Stimulated activated CD4-positive, alpha-beta T cell treated with anti-CD3 and anti-CD28 coated beads, Interleukin-1b, Interleukin-23, amount 100 ng/mL, for 4 hours (primary cell): ENCODE data around the gene GABBR1.

ENCODE experiments used
- DNase-seq, 2 donors: peaks; one replicate each; pipeline ENCODE4 v3.0.0-alpha.2; 2020; ENCODE audit warnings: low read depth in 2 of 2

Gene GABBR1

DNA sequence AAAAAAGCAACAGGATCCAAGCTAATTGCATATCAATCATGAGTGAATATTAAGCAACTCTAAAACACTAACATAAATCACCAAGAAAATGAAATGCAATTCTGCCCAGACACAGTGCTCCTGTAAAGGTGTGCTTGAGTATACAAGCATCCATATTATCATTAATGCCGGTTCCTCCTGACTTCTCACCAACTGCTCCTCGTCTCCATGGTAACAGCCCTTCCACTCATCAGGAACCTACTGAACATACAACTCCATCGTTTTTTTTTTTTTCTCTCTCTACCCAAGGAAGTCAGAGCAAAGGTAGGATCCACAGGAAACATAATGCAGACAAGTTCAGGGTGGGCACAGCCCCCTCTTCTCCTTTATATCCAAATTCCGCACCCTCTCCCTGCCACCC is 12.4 kb downstream of the GABBR1 start:
- DNase-seq, result no peak

DNA sequence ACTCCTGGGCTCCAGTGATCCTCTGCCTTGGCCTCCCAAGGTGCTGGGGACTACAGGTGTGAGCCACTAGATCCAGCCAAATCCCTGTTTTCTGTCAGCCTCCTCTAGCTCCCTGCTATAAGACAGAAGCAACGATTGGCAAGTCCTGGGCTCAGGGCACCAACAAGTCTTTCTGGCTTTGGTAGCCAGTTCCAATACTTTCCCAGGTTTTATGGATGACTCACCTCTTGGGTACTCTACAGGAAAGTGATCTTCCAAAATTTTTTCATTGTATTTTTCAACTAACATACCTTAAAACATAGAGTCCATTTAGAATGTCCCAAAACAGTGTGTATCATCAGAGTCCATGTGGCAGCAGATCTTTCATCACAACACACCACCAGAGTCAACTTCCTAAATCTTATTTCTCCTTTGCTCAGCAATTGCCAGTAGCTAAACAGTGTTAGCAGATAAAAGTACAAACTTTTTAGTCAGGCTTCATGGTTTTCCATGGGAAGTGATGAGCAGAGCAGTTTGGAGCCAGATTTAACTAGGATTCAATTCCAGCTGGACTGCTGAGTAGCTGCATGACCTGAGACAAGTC is 13.3 kb downstream of the GABBR1 start:
- DNase-seq, result no peak

DNA sequence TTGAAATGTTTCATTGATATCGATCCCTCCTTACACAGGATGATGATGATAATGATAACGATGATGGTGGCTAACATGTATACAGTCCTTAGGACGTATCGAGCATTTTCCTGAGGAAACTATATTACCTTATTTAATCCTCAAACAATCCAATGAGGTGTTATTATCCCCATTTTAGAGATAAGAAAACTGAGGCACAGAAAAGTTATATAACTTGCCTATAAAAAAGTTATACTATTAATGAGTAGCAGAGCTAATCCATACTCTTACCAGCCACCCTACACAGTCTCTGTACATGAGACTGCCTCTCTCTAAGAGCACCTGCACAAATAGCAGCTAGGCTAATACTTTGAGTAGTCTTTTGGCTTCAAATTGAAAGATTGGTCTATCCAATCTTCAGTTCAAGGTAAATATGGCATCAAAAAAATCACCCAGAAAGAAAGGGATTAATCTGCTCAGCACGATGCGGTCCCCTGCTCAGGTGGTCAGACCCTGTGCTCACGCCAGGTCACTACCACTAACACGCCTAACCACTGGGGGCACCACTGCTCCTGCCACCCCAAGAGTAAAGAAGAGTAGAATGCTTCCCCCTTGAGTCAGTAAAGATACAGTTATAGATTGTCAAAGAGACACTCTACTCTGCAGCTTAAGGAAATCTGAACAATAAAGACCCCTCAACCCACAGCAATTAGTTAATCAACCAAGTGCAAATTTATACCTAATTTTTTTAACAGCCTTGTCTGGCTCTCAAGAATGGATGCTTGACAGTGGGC is 15.0 kb downstream of the GABBR1 start:
- DNase-seq, result no peak

DNA sequence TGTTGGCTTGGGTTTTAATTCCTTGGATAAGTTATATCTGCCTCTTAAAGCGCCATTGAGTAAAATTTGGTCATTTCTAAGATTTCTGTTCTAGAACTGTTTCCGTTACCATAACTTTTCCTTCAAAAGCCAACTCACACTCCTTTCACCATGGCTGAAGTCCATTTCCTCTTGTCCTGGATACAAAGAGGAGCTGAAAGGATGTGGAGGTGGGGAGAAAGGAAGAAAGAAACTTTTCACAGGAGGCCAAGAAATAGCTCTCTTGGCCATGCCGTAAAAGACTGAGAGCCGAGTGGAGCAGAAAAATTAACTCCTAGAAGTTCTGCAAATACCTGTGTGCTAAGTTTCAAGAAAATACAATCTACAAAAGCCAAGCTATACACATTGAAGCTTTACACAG is 21.6 kb downstream of the GABBR1 start:
- DNase-seq, result no peak

DNA sequence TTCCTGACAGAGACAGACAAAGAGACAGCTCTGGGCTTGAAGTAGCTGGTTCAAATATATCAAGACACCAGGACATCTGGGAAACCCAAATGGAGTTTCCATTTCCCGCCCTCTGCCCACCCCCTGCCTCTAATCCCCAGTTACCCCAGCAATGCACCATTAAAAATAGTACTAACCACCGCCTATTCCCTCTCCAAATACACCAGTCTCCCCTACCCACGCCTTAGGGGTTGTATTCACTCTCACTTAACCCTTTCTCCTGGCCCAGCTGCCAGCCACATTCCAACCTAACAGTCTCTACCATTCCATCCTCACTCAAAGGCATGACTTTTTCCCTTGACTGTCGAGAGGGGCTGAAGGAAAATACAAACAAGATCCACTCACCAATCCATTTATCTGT is 22.4 kb downstream of the GABBR1 start:
- no peak for DNase-seq

DNA sequence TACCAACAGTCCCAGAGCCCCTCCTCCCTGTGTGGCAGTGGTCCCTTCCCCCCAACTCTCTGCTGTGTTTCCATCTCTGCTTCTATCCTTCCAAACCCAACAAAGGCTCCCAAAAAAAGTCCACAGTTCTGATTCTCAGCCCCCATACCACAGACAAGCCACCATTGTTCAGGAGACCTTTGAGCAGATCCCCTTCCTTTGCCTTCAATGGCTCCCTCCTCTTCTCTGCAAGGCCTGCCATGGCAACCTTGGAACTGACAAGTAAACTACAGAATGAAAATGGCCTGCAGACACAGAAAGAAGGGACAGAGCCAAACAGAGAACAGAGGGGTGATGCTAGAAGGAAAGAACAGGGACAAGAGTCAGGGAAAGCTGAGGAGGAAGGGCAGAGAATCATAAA is 24.9 kb downstream of the GABBR1 start:
- DNase-seq, result no peak

DNA sequence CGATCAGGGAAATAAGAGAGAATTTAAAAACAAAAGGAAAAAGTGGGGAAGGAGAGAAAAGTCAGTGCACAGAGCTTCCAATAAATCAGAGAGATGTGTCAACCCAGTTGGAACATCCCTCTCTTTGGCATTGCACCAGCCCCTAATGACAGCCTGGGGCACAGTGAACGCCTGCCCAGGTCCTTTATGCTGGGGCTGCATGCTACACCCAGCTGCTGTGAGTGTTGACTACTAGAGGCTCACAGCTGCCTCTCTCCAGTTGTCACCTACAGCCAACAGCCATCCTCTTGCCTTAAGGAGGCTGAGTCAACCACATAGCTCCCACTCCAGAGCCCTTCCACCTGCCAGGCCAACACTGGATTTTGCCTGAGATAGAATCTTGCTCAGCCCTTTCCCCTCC is 29.1 kb downstream of the GABBR1 start:
- no peak for DNase-seq

DNA sequence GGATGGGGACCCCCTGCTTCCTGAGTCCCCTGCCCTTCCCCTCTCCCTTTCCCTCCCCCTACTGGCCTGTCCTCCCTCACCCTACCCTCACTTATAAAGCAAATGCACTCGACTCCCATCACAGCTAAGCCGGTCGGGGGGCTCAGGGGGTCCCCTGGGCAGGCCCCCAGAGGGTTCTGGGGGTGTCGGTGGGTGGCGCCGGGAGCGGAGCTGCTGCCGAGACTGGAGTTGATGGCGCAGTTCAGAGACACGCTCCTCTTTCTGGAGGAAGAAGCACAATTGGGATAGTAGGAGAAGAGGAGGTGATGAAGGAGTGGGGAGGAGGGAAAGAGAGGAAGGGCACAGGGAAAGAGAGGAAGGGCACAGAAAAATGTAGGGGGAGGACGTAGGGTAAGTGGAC is 29.5 kb downstream of the GABBR1 start:
- DNase-seq, result no peak

DNA sequence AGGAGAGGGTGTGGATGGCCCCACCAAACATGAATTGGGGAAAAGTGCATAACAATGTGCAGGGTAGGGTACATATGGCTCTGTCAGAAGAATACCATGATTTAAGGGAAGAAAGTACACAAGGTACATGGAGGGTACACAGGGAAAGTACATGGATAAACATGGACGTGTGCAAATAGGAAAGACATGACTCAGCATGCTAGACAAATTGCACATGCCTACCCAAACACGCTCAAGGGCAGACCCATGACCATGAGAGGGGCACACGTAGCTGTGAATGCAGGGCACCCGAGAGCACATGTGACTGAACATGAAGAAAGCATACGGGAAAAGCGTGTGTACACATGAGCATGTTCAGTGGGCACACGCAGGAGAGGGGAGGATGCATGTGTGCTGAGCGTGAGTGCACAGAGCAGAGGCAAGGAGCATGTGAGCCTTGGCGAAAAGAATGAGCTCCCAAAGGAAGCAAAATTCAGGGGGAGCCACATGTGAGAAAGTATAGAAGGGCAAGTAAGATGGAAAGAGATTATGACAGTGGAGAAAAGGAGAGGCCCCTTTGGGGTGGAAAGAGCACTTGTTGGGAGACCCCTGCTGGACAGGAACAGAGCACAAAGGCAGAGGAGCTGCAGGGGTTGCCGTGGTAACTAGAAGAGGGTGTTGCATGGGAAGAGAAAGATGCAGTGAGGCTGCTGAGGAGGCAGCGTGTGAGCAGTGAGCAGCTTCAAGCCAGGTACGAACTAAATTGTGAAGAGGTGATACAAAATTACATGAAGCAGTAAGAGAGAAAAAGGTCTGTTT is 30.2 kb downstream of the GABBR1 start:
- no peak for DNase-seq

DNA sequence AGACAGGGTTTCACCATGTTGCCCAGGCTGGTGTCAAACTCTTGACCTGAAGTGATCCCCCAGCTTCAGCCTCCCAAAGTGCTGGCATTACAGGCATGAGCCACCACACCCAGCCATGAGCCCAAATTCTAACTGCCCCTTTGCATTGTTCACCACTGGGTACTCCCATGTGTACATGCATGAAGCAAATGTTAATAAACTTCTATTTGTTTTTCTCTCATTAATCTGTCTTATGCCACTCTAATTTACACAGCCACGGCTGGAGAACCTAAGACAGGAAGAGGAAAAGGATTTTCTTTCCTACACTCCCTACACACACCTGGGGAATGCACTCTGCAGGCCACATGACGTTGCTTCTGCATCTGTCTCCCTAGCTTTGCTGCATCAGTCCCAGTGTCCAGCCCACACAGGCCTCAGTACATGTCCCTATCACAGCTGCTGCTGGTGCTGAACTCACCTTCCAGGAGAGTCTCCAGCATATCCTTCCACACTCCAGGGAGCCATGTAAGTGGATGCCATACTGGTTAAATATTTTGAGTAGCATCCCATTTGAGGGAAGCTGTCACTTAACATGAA is 34.7 kb downstream of the GABBR1 start:
- DNase-seq, result no peak

DNA sequence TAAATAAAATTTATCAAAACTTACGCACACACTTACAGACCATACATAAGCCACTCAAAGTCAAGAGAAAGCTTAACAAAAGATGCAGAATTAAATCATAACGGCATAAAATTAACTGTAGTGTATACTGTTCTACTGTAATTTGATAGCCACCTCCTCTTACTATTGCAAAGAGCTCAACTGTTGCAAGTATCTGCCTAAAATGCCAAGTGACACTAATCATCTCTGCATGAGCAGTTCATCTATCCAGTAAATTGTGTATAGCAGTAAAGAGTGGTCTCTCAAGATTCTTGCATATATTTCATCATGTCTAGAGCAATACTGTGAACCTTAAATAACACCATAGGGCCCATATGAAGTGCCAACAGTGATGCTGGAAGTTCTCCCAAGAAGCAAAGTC is 35.8 kb downstream of the GABBR1 start:
- no peak for DNase-seq

DNA sequence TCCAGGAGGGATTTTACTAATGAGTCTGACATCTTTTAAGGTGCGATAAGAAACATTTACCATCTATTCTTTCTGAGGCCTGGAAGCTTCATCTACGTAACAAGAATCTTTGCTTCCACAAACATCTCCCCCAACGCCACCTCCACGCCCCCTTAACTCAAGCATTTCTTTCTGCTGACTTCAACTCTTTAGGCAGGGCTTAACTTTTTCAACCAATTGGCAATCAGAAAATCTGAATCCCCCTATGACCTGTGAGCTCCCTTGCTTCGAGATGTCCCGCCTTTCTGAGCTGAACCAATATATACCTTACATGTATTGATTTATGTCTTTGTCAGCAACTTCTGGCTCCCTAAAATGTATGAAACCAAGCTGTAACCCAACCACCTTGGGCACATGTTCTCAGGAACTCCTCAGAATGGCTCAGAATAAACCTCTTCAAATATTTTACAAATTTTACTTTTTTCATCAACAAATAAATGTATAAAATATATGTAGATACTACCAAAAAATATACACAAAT is 36.5 kb downstream of the GABBR1 start:
- no peak for DNase-seq

DNA sequence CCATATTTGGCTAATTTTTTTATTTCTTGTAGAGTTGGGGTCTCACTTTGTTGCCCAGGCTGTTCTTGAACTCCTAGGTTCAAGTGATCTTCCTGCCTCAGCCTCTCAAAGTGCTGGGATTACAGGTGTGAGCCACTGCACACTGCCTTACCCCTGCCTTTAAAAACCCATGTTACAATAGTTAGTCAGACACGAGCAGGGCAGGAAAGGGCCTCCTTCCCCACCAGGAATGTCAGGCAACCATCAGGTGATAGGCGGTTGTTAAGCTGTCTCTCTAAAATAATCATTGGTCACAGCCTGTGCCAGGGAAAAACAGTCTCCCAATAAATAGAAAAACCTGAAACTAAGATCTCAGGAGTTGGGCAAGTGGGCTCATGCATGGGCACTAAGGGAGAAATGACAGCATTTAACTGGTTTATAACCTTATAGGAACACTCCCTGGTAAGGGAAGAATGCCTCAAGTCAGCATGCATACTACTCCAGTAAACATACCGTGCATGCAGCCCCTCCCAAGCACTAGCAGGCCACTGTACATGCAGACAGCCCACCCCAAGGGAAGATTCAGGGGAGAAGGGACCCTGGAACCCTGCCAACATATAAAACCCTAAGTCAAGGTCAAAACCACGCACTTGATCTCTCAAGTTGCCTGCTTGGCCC is 39.7 kb downstream of the GABBR1 start:
- no peak for DNase-seq

DNA sequence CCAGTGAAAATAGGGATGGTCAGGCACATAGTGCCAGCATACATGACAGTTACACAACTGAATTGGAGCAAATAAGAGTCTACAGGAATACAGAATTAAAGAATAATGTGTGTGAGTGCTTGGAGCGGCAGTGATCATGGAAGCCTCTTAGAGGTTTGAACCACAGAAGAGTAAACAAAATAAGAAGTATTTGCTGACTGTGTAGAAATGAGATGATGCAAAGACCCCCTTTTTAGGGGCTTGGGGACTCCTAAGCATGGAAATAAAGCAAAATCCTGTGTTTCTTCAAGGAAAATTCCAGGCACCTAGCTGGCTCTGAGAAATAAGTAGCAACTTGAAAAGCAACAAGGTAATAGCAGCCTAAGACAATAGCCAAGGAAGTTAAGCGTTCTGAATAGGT is 41.3 kb downstream of the GABBR1 start:
- DNase-seq, result no peak

DNA sequence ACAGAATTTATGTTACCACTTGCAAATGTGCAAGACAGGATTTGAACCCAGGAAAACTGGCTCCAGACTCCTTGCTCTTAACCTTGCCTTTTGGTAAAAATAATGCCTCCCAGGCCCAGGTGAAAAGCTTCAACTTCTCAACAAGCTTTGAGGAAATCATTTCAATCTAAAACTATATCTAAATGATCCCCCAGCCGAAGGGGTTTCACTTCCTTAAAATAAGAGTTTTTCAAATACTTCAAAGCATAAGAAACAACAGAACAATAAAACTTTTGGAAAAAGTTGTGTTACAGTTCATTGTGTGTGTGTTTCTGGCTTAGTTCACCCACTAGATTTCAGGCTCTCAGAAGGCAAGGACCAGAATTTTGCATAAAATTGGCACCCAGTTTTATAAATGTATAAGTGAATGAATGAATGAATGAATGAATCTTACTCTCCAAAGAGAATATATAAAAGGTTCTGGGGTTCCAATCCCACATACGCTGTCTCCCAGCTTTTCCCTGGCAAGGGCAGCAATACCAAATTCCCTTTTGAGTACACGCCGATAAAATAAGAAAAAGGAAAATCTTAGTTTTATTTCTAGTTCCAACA is 42.7 kb downstream of the GABBR1 start:
- no peak for DNase-seq

DNA sequence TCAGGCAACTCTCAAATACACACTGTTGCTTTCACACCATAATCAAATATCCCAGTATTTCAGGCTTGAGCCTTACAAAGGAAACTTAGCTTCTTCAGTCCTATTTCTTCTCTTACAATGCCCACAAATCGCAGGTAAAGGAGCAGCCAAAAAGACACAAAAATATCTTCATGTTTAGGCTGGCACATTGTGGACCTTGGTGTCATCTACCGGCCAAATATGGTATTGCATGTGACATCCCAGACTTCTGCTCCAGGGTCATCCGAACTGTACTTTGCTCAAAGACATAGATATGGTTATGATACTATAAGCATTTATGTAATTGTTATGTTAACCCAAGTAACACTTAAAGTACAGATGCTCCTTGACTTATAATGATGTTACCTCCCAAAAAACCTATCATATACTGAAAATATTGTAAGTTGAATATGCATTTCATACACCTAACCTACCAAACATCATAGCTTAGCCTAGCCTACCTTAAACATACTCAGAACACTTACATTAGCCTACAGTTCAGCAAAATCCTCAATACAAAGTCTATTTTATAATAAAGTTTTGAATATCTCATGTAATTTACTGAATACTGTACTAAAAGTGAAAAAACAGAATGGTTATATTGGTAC is 43.4 kb downstream of the GABBR1 start:
- DNase-seq, result peak; percentile 22 to 46

DNA sequence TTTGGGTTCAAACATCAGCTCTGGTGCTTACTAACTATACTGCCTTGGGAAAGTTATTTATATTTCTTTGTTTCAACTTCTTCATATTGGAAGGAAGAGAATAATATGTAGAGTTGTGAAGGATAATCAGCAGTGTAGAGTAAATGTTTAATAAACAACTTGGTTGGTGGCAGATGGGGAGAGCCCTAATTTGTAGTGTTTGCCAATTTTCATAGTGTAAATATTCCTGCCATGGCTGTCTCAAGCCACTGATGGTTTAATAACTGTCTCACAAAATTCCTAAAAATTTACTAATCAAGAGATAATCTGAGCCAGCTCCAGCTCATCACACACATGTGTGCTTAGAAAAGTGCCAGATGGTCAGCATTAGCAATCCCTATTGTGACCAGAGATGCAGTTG is 48.2 kb downstream of the GABBR1 start, which contains the start of gene OR2H2:
TSS of gene OR2H2 (plus strand) at position 301 of the 400 bp plus-strand sequence. CDS start 2,824 bp downstream, outside the sequence.
- no peak for DNase-seq

DNA sequence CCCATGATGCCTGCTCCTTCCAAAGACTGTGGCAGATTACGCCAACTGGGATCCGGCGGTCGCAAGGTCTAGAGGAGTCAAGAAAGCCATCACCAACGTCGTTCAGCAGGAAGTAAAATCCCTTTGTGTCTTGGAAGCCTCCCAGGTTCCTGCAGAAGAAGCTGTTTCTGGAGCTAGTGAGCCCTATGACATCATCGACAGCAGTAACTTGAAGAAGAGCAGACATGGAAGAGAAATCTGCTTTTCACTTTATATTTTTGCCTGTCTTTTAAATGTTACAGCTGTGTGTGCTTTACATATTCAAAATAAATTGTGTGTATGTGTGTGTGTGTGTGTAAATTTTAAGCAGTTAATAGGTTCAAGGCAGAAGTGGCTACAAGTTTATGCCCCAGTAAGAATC is 55.4 kb downstream of the GABBR1 start:
- DNase-seq, result no peak

DNA sequence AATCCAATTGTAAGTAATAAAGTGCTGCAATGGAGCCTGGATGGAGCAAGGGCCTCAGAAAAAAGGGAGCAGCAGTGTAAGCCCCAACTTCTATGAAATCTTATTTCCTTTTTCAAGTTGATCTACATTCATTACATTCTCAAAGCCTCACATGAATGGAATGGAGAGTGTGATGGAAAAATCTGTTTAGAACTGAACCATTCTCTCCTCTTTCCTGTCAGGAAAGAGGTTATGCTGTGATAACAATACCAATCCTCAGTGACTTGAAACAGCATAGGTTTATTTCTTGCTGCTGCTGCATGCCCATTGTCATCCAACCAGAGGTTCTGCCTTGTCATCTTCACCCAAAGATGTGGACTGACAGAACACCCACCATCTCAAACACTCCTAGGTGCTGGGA is 56.9 kb downstream of the GABBR1 start:
- DNase-seq, result no peak

DNA sequence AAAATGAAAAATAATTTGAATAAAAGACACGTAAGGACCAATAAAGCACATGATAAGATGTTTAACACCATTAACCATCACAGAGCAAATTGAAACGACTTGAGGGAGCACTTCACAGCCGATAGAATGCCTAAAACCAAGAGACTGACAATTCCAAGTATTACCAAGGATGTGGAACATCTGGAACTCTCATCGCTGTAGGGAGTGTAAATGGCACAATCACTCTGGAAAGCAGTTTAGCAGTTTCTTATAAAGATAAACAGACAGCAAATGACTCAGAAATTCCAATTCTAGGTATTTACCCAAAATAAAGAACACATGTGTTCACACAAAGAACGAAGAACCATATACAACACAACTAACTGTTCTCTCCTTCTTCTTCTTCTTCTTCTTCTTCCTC is 65.0 kb downstream of the GABBR1 start:
- no peak for DNase-seq

DNA sequence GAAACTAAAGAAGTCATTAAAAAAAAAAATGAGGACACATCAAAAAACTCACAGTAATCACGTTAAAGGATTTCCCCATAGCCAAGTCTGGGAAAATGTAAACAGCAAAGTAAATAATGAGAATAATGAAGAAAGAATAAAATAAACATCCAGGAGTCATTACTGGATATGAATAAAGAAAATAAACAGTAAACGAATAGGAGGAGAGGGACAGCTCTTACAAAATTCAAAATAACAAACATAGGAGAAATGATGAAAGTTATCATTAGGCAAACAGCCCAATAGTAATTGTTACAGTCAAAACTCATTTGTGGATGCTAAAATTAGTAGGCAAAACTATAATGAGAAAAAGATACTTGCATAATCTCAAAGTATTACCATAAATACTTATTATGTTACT is 65.4 kb downstream of the GABBR1 start:
- DNase-seq, result no peak
